ENCODE results near the gene ASPHD1.
A peak's percentile ranks its signal among the peaks of the same experiment; 100 is the strongest.
"Not testable (repeated sequence)": the region's sequence is repeated elsewhere in the genome, so short reads cannot be mapped to it uniquely, and the experiment has no call there.

The ASPHD1 gene, protein sequence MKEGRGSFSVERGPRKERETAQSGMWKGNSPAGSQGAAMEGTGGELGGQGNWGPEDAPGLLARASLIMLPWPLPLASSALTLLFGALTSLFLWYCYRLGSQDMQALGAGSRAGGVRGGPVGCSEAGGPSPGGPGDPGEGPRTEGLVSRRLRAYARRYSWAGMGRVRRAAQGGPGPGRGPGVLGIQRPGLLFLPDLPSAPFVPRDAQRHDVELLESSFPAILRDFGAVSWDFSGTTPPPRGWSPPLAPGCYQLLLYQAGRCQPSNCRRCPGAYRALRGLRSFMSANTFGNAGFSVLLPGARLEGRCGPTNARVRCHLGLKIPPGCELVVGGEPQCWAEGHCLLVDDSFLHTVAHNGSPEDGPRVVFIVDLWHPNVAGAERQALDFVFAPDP

DNA sequence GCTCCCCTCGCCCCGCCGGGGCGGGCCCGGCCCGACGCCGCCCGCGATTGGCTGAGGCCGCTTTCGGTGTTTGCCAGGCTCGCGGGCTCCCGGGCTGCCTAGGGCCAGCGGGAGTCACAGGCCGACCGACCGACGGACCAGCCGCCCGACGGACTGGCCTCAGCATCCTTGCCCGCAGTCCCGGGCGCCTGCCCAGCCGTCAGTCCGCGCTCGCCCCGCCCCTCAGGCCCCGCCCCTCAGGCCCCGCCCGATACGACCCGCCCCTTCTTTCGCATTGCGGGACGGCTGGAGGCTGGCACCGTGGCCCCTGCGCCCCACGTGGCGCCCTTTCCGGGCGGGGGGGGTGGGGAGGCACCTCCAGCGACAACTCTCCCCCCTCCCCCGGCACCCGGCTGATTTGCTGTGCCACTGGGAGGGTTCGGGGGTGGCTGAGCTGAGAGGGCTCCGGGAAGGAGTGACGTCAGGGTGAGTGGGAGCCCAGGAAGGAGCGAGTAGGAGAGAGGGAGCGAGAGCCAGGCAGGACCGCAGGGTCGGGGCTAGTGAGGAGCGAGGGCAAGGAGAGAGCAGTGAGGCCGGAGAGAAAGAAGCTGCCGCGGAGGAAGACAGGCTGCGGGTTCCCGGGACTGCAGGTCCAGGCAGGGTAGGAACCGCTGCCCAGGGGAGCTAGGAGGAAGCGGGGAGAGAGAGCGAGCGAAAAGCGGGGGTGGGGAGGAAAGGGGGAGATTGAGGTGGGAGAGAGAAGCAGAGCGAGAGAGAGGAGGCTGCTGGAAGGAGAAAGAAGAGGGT is at the start of gene ASPHD1:
ASPHD1 (plus strand) TSS at position 387 of the 786 bp plus-strand sequence. CDS start 484 bp downstream, outside the sequence.
- peak; percentile 86 for DNase-seq

DNA sequence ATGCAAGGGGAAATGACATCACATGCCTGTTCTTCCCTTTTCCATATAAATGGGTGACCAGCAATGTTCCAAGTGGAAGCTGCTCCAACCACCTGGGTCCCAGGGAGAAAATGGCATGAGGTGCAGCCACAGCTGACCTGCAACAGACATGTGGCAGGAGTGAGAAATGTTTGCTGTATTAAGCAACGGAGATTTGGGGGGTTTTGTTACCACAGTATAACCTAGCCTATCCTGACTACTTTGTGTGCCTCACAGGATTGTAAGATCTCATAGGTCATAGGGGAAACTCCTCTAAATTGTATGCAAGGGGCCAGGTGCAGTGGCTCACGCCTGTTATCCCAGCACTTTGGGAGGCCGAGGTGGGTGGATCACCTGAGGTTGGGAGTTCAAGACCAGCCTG is 49.3 kb upstream of the ASPHD1 start:
- DNase-seq, result no peak

DNA sequence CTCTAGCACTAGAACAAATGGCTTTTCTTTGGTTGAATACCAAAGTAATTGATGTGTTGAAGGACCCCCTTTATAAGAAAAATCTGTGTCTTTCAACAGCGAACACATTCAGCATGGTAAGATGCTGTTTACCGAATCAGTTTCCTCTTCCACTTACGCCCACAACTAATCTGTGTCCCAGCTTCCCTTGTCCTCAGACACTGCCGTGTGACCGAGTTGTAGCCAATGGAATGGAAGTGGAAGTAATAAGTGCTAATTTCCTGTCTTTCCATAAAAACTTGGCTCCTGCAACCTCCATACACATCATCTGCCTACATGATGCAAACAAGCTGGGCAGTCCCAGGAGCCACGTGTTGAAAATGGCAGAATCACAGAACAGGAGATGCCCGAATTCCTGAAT is 47.6 kb upstream of the ASPHD1 start:
- DNase-seq, result no peak

DNA sequence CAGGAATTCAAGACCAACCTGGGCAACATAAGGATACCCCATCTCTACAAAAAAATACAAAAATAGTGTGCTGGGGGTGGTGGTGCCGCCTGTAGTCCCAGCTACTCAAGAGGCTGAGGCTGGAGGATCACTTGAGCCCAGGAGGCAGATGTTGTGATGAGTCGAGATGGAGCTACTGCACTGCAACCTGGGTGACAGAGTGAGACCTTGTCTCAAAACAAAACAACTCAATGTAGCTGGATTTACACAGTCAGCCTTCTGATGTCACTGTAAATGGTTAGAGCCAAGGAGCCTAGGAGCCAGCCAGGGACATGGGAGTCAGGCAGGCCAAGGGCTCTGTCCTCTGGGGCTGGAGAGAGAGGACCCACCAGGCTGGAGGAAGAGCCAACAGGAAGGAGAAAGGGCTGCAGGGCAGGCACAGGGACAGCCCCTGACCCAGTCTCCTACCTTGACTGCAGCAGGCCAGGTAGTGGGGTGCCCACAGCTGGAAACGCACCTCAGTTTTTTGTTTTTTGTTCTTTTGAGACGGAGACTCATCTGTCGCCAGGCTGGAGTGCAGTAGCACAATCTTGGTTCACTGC is 45.7 kb upstream of the ASPHD1 start:
- DNase-seq, result no peak

DNA sequence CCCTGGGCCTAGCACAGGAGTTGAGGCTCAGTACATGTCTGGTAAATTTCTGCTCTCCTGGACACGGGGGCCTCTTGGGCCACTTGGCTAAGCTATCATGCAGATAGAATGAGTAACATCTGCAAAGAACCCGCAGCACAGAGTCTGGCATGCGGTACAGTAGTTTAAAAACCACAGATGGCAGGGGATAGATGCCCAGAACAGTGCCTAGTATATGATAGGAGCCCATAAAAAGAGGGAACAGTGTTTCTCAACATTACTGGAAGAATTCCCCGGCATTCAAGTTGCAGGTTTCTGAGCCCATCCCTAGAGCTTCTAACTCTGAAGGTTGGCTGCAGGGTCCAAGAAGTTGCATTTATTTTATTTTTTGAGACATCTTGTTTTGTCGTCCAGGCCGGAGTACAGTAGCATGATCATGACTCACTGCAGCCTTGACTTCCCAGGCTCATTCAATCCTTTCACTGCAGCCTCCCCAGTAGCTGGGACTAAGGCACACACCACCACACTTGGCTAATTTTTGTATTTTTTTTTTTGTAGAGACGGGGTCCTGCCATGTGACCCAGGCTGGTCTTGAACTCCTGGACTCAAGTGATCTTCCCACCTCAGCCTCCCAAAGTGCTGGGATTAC is 43.0 kb upstream of the ASPHD1 start:
- no peak for DNase-seq

DNA sequence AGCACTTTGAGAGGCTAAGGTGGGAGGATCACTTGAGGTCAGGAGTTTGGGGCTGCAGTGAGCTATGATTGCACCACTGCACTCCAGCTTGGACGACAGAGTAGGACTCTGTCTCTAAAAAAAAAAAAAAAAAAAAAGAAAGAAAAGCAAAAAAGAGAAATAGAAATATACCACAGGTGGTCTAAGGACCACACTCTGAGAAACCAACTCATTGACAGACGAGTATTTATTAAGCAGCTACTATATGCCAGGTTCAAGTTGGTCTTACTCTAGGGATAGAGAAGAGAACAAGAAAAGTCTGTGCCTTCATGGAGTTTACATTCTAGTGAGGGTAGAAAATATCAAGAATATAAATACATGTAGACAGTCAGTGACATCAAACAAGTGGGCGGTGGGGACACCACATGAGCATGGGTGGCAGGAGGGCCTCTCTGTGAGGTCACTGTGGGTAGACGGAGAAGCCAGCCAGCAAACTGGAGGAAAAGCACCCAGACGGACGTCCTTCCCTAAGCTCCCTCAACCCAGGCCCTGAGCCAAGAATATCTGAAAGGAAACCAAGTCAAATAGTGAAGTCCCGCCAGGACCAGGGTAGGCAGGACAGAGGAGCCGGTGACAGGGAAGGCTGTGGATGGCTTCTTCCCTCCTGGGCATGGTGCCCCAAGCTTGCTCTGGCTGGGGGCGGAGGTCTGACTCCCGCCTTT is 42.0 kb upstream of the ASPHD1 start:
- DNase-seq, result no peak

DNA sequence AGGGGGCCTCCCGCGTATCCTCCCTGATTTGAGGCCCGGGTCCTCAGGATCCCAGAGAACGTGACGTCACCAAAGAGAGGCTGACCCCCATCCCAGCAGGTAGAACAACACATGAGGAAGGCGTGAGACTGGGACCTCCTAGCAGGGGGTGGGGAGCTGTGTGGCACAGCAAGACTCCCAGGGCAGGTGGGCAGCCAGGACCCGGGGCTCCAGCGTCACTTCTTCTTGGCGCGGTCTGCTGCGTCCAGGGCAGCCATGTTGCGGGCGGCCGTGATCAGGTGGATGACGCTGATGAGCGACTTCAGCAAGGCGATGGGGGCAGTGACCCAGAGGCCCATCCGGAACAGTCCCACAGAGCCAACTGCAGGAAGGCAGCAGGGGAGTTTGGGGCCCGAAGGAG is 41.3 kb upstream of the ASPHD1 start:
- no peak for DNase-seq

DNA sequence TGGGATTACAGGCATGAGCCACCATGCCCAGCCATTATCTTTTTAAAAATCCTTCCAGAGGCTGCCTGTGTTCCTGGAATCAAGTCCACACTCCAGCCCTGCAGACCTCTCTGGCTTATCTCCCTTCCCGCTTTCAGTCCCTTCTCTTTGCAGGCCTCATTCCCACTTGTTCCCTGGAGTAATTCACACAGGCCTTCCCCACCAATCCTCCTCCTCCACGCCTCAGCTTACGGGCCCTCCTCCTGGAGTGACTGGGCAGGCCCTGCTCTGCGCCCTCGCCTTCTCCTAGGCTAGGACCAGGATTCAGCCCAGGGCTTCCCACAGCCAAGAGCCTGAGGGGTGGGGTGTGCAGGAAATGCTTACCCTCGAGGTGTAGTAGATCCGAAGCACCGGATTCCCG is 40.1 kb upstream of the ASPHD1 start:
- no peak for DNase-seq

DNA sequence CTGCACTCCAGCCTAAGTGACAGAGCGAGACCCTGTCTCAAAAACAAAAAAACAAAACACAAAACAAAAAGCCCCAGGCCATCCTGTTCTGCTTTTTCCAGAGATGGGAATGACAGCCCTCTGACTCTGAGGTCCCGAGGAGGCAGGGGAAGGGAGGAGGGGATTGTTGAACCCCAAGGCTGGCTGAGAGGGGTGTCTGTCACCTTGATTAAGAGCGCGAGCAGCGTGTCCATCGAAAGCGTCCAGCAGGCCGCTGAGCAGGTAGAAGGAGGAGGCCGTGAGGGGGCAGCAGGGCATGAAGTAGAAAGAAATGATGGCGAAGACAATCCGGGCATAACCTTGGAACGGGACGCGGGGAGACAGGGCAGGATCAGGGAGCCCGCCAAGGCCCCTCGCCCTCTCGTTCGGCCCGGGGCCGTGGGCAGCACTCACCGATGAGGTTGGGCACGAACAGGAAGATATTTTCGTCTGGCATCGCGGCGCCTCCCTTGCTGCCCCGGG is 37.9 kb upstream of the ASPHD1 start:
- peak; percentile 50 for DNase-seq

DNA sequence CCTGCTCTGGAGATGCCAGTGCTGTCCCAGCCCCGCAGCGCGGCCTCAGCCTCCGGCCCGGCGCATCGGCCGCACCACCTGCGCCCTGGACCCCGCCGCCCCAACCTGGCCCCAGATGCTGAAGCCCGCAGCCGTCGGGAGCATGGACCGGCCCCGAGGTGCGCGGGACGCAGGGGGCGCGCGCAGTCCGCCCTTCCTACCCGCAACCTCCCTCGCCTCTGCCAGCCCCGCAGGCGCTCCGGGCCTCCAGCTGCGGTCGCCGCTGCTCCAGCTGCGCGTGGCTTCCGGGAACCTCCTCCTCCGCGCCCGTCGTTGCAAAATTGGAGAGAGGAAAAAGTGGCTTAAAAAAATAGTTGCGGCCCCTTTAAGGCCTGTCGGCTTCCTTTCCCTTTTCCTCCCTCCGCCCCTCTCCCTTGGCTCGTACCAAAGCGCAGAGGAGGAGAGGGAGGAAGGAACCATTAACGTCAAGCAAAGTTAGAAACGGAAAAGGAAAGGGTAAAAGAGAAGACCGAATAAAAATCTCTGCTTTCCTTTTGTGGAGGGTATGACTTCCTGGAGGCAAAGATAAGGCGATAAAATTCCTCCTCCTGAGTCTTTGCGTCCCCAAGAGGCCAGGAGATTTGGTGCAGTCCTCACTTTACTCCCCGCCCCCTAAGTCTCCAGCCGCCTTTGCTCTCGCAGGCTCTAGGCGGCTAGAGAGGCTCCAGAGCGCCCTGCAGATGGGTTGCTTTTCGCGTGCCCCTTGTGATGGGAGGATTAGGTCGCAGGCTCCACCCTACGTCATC is 37.2 kb upstream of the ASPHD1 start, which contains the start of gene CDIPT:
CDIPT (minus strand) TSS at position 343 of the 785 bp plus-strand sequence. CDS start 369 bp downstream, outside the sequence.
- DNase-seq, result peak; percentile 93

DNA sequence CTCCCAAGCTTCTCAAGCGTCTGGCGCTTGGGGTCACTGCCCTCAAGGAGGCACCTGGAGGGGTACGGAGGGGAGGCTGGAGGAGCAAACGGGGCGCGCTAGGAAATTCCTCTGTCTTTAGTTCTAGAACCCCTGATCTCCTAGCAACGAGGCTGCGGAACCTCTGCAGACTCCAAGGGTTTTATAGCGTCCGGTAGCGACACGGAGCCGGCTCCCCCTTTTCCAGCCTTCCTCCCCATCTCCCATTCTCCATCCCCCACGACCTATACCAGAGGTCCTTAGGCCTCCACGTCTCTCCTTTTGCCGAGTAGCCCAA is 36.7 kb upstream of the ASPHD1 start:
- DNase-seq, result no peak

DNA sequence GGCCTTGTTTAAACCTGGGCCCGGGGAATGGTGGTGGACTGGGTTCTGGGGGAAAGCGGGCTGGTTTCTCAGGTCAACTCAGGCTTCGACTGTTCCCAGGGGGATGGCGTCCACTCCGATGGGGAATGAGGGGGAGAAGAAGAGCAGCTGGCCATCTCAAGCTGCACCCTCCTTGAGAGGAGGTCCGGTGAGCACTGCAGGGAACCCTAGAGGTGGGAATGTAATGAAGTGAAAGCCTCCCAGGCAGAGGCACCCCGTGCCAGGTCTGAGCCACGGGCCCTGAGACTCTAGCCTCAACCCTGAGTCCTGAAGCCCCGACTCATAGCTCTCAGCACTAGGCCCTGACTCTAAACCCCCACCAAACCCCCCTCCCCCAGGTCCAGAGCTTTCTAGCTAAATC is 36.1 kb upstream of the ASPHD1 start:
- DNase-seq, result no peak

DNA sequence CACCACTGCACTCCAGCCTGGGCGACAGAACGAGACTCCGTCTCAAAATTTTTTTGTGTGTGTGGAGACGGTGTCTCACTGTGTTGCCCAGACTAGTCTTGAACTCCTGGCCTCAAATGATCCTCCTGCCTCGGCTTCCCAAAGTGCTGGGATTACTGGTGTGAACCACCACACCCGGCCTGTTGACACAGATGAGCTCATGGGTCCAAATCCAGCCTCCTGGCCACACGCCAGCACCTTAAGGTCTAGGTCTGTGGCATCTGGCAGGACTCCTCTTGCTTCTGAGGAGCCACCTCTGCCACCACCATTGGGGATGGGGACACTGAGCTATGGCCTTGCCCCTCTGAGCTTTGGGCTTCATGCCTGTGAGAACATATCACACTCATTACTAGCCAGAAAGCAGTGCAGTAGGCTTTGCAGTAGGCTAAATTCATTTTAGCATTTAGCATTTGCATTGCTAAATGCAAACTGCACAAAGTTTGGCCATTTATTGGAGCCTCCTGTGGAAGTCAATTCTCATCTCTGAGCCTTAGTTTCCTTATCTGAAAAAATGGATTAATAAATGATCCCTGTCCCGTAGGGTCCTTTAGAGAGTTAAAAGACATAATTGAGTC is 31.8 kb upstream of the ASPHD1 start:
- no peak for DNase-seq

DNA sequence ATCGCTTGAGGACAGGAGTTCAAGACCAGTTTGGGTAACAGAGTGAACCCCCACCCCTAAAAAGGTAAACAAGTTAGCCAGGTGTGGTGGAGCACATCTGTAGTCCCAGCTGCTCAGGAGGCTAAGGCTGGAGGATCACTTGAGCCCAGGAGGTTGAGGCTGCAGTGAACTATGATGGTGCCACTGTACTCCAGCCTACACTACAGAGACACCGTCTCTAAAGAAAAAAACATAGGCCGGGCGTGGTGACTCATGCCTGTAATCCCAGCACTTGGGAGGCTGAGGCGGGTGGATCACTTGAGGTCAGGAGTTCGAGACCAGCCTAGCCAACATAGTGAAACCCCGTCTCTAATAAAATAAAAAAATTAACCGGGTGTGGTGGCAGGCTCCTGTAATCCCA is 31.2 kb upstream of the ASPHD1 start:
- not testable (repeated sequence) for DNase-seq

DNA sequence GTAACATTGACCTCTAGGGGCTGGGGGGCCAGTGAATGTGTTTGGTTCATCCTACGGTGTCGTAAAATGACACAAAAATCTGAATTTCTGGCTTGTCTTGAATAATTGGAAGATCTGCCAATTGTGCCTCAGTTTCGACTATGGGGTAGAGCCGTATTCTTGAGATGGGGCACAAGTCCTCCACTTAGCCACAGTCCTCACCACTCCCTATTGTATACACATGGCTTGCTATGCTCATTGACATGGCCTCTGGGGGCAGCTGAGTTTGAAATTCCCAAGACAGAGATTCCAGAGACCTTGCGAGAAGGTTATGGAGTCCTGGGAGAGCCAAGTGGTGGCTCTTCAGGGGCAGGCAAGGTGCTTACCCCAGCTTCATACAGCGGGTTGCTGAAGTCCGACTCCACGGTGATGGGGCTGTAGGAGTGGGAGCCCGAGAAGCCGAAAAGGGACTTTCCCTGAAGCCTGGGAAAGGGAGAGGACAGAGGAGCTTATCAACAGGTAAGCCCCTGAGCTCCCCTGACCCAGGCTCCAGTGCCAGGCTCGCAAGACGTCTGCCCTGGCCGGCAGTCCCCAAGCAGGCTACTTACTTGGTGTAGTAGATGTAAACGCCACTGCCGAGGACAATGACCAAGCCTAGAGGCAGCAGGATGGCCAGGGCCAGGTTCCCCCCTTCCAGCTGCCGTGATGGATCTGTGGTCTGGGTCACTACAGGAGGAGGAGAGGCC is 28.3 kb upstream of the ASPHD1 start:
- no peak for DNase-seq

DNA sequence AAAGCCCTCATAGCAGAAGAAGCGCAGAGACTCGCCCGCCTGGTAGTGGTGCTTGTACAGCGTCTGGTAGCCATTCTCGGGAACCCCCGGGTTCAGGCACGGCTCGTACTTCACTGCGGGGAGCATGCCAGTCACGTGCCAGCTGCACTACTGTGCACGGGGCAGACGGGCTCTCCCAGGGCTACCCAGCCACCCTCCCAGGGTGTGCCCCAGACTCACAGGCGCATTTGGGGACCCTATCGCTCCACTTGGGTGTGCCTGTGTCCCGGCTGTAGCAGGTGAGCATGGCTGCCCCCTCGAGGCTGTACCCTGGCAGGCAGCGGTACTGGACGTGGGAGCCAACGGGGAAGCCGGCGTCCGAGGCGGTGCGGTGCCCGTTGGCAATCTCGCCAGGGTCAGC is 27.0 kb upstream of the ASPHD1 start:
- no peak for DNase-seq

DNA sequence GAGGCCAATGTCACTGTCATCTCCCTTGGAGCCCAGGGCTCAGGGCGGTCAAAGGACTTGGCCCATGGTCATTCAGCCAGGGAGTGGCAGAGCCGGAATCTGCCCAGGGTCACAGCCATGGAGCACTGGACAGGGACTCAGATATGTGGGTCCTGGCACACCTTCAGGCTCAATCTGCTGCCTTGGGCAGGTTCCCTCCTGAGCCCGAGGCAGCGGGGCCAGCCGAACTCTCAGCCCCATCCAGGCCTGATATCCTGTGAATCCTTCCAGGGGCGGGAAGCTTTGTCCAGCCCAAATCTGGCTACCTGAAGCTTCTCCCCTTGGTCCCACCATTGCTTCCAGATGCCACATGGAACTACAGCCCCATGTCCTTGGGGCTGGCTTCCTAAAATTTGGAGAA is 25.1 kb upstream of the ASPHD1 start:
- DNase-seq, result no peak

DNA sequence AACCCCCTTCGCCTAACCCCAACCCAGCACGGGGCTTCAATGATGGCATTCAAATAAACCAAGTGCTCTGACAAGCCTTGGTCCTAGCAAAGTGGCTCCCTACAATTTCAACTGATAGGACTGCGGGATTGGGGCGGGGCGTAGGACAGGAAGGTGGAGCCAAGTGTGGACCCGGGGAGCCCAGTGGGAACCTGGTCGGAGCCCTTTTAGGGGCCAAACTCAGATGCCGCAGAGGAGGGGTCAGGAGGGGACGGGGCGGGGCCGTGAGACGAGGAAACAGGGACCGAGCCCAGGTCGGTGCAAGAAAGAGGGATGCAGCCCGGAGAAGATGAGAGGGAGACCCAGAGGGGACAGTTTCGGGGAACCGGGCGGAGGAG is 24.1 kb upstream of the ASPHD1 start:
- no peak for DNase-seq

DNA sequence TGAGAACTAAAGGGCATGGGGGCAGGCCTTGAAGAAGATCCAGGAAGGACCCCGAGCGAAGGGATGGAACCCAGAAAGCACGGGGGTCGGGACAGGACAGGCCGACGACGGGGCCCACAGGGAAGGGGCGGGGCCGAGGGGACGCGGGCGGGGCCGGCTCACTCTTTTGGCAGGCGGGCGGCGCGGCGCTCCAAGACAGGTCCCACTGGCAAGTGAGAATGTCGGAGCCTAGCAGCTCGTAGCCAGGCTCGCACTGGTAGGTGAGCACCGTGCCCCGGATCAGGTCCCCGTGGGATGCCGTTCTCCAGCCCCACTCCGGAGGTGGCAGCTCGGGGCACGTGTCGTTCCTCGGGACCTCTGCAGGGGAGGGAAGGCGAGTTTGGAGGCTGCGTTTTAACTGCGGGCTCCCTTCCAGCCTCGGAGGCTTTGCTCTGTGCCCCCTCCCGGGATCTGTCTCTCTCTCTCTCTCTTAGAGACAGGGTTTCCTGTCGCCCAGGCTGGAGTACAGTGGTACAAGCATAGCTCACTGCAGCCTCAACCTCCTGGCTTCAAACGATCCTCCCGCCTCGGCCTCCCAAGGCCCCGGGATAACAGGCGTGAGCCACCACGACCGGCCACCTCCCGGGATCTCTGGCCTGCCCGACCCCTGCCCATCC is 23.6 kb upstream of the ASPHD1 start:
- no peak for DNase-seq

Measured in right forelimb (tissue), 1 donor.